SU-DHL-6 (cell line): ENCODE results near the gene CLK4.

Experiments used
- H2AFZ ChIP-seq: fragments of 200-600 bp; sonication (generic); 2 replicates; pipeline ENCODE4 v1.6.1; 2014; ENCODE audit warnings: low read depth, mild to moderate bottlenecking, moderate library complexity, mixed read lengths, antibody characterized with exemption, low read length; ENCODE audit not compliant: severe bottlenecking
- H3F3A ChIP-seq: fragments of 200-600 bp; shearing (Covaris generic); 2 replicates; pipeline ENCODE4 v1.6.0; 2016; ENCODE audit warnings: antibody characterized with exemption, mild to moderate bottlenecking; ENCODE audit not compliant: insufficient read depth
- H3K27ac ChIP-seq: fragments of 200-600 bp; sonication (generic); 2 replicates; pipeline ENCODE4 v1.5.1; 2016; ENCODE audit warnings: low read depth, mild to moderate bottlenecking, low read length, moderate library complexity, mixed read lengths
- H3K27me3 ChIP-seq: fragments of 200-600 bp; sonication (generic), shearing (Covaris generic); 2 replicates; pipeline ENCODE4 v1.6.0; 2014; ENCODE audit warnings: mild to moderate bottlenecking, low read length
- H3K36me3 ChIP-seq: fragments of 200-600 bp; sonication (generic); 2 replicates; pipeline ENCODE4 v1.6.1; 2014; ENCODE audit warnings: mild to moderate bottlenecking, low read length, mixed read lengths
- H3K4me2 ChIP-seq: fragments of 300-600, 200-600 bp; shearing (Covaris generic), sonication (generic); 2 replicates; pipeline ENCODE4 v1.6.0; 2014; ENCODE audit warnings: low read length, low read depth, mild to moderate bottlenecking; ENCODE audit not compliant: poor library complexity, severe bottlenecking
- H3K4me3 ChIP-seq: fragments of 200-600 bp; sonication (generic); 2 replicates; pipeline ENCODE4 v1.5.1; 2014; ENCODE audit warnings: antibody characterized with exemption, low read length, mild to moderate bottlenecking, mixed read lengths; ENCODE audit not compliant: insufficient read depth, poor library complexity, severe bottlenecking
- H3K79me2 ChIP-seq: fragments of 200-600 bp; sonication (generic); 2 replicates; pipeline ENCODE4 v1.6.1; 2014; ENCODE audit warnings: mild to moderate bottlenecking, low read length, moderate library complexity; ENCODE audit not compliant: insufficient read depth
- H3K9ac ChIP-seq: fragments of 200-600 bp; sonication (generic); 2 replicates; pipeline ENCODE4 v1.7.0; 2014; ENCODE audit warnings: mild to moderate bottlenecking, low read length
- H3K9me2 ChIP-seq: fragments of 200-600 bp; sonication (generic); replicated peaks from 2 replicates; pipeline ENCODE4 v1.6.1; 2014; ENCODE audit warnings: low read length; ENCODE audit not compliant: insufficient read depth
- H3K9me3 ChIP-seq: fragments of 200-600 bp; sonication (generic); 2 replicates; pipeline ENCODE4 v1.6.1; 2014; ENCODE audit warnings: low read length, mixed read lengths; ENCODE audit not compliant: insufficient read depth
- H4K20me1 ChIP-seq: fragments of 200-600 bp; sonication (generic); 2 replicates; pipeline ENCODE4 v1.6.1; 2014; ENCODE audit warnings: low read depth, mild to moderate bottlenecking, antibody characterized with exemption, low read length, moderate library complexity, mixed read lengths
- EZH2phosphoT487 ChIP-seq: fragments of 200-600 bp; sonication (generic), shearing (Covaris generic); conservative IDR thresholded peaks from 2 replicates; pipeline ENCODE4 v1.6.1; 2018; ENCODE audit warnings: mild to moderate bottlenecking, antibody characterized with exemption, low read length, moderate library complexity, mixed read lengths
- TF ChIP-seq, protein P1 (sequence below): fragments of 200-600 bp; sonication (generic); IDR thresholded peaks from one replicate; pipeline ENCODE4 v1.5.1; 2017; ENCODE audit warnings: antibody characterized with exemption, mild to moderate bottlenecking, low read length, moderate library complexity; ENCODE audit not compliant: insufficient read depth, poor library complexity, severe bottlenecking

Gene CLK4

DNA sequence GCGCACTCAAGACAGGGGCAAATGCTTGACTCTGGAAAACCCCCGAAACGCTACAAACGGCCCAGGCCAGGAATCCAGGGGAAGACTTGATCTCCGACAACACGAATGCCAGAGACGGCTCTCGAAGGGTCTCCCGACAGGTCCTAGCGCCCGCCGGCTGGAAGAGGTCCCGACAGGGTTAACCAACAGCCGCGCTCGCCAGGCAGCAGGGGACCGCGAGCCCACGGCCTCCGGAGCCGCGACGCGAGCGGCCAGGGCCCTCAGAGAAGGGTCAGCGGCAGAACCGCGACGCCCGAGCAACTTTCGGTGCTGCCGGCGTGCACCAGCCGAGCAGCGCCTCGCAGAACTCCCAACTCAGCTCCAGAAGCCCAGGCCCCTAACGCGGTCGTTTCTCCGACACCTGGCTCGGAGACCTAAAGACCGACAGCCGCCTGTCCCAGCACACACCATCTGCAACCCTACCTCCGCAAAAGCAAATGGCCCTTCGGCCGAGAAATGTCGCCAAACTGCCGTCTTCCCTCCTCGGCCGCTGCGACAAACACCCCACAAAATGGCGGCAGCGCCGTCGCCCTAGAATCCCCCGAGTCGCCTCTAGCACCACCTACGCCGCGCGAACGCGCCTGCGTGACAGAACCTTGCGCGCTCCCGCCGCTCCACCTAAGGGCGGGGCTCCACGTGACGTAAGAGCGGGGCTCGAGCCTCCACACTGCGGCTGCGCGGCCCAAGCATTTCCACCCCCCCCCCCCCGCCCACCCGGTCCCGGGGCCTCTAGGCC, at the start of gene CLK4:
CLK4 (minus strand) TSS at position 567 of the 775 bp plus-strand sequence. CDS start 3,634 bp downstream, outside the sequence.
- Histone ChIP-seq H3K27ac (peak within 1 kb of the TSS; percentile 66), H3K9ac (peak within 1 kb of the TSS; percentile 97), H3K9me3 (no peaks in the 10 kb centered on the region), H4K20me1 (0 out of 2 replicates have a peak, but pooled peaks cover 4% of the 10 kb centered on the region), H3K4me2 (peak within 1 kb of the TSS; percentile 70), H3K36me3 (peaks cover 10% of the 10 kb centered on the region; the same call in 1 of the 2 replicates), H3F3A (no peaks in the 10 kb centered on the region; the same call in 1 of the 2 replicates), H3K4me3 (peak within 1 kb of the TSS; percentile 95), H3K27me3 (no peaks in the 10 kb centered on the region), H3K79me2 (peaks cover 45% of the 10 kb centered on the region), H2AFZ (peak within 1 kb of the TSS; percentile 99), H3K9me2 (no peaks in the 10 kb centered on the region)
- no peak for TF ChIP-seq EZH2phosphoT487
- TF ChIP-seq, protein P1, sequence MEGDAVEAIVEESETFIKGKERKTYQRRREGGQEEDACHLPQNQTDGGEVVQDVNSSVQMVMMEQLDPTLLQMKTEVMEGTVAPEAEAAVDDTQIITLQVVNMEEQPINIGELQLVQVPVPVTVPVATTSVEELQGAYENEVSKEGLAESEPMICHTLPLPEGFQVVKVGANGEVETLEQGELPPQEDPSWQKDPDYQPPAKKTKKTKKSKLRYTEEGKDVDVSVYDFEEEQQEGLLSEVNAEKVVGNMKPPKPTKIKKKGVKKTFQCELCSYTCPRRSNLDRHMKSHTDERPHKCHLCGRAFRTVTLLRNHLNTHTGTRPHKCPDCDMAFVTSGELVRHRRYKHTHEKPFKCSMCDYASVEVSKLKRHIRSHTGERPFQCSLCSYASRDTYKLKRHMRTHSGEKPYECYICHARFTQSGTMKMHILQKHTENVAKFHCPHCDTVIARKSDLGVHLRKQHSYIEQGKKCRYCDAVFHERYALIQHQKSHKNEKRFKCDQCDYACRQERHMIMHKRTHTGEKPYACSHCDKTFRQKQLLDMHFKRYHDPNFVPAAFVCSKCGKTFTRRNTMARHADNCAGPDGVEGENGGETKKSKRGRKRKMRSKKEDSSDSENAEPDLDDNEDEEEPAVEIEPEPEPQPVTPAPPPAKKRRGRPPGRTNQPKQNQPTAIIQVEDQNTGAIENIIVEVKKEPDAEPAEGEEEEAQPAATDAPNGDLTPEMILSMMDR, result no peak

DNA sequence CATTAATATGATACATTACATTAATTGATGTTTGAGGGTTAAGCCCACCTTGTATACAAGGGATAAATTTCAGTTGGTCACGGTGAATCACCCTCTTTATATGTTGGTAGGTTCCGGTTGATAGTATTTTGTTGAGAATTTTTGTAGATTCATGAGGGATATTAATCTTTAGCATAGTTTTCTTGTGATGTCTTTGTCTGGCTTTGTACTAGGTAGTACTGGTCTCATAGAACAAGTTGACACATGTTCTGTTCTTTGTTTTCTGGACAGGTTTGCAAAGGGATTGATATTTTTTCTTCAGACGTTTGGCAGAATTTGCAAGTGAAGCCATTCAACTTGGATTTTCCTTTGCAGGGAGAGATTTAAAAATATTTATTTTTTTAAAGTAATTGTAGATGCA, 49.1 kb upstream of the CLK4 start:
- Histone ChIP-seq H3K27ac (no peak overlapping the region), H3K4me3 (no peak overlapping the region), H3K79me2 (no peaks in the 10 kb centered on the region), H3K9me3 (no peaks in the 10 kb centered on the region), H2AFZ (no peak overlapping the region), H3K4me2 (no peak overlapping the region), H3K27me3 (0 out of 2 replicates have a peak, but pooled peaks cover 4% of the 10 kb centered on the region), H3K9ac (no peak overlapping the region), H4K20me1 (no peaks in the 10 kb centered on the region), H3K36me3 (no peaks in the 10 kb centered on the region), H3F3A (no peaks in the 10 kb centered on the region), H3K9me2 (no peaks in the 10 kb centered on the region)
- TF ChIP-seq, protein P1, result no peak
- TF ChIP-seq EZH2phosphoT487, result no peak

DNA sequence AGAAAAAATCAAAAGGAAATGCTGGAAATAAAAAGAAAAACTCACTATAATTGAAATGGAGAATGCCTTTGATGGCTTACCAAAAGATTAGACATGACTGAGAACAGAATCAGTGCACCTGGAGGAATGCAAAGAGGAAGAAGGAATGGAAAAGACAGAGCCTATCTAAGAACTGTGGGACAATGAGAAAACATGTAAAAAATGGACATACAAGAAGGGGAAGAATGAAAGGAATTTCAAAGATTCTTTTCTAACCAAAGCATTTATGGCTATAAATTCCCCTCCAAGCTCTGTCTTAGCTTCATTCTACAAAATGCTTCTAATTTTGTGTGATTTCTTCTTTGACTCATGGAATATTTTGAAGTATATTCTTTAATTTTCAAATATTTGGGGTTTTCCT, 47.5 kb upstream of the CLK4 start:
- H3K4me3 ChIP-seq, result no peak overlapping the region
- TF ChIP-seq, protein P1, result no peak
- no peak for TF ChIP-seq EZH2phosphoT487

More for the DNA sequence above, 47.5 kb upstream of the CLK4 start:
- Histone ChIP-seq H3K79me2 (no peaks in the 10 kb centered on the region), H3K9ac (no peak overlapping the region), H3K9me2 (no peaks in the 10 kb centered on the region), H3K9me3 (no peaks in the 10 kb centered on the region), H3K27me3 (0 out of 2 replicates have a peak, but pooled peaks cover 4% of the 10 kb centered on the region), H3K27ac (no peak overlapping the region), H3K4me2 (no peak overlapping the region), H2AFZ (no peak overlapping the region), H3K36me3 (no peaks in the 10 kb centered on the region), H3F3A (no peaks in the 10 kb centered on the region), H4K20me1 (no peaks in the 10 kb centered on the region)
